HepG2 (cell line): ENCODE results near the gene SYT1. TPM values are rescaled to one million over a fixed set of nuclear protein-coding genes. Genes with fewer than 3 reads are reported as not detected.

ENCODE experiments used
- ATAC-seq: fragments of 200-7000 bp; cut with Tn5 transposase; 3 replicates; pipeline ENCODE4 v1.9.1; 2020; ENCODE audit warnings: mild to moderate bottlenecking, moderate library complexity
- BruUV-seq: library from RNA; stranded (reverse); fragments of 400-500 nt; replicated peaks from 2 replicates; lab custom pipeline; 2021; lab: Mats Ljungman, UMichigan
- CTCF ChIA-PET: fragments of 300-600 bp; formaldehyde crosslinking; extraction: SDS; loops from one replicate; lab custom pipeline; 2021; ENCODE audit warnings: low total read pairs, inconsistent platforms, low intra/inter-chr PET ratio; lab: Yijun Ruan, JAX
- POLR2A ChIA-PET: fragments of 350-600 bp; sonication (Branson Sonifier 250); formaldehyde crosslinking; loops from one replicate; lab custom pipeline; 2020; ENCODE audit warnings: antibody characterized with exemption, inconsistent platforms; lab: Yijun Ruan, JAX
- DNase-seq: peaks from one replicate; pipeline ENCODE4 v3.0.0-alpha.2; 2015; ENCODE audit warnings: low spot score
- FAIRE-seq: peaks from 3 replicates; lab custom pipeline; 2011; peaks lifted over from hg19 to GRCh38; lab: Jason Lieb, UNC
- H2AFZ ChIP-seq: one replicate; pipeline ENCODE4 v1.6.1; 2011; ENCODE audit warnings: low read length, inconsistent platforms
- H3K27ac ChIP-seq: fragments of 300-600 bp; 3 replicates; pipeline ENCODE4 v1.8.0; 2011; ENCODE audit warnings: mixed run types, mild to moderate bottlenecking, mixed read lengths, low read length, inconsistent platforms; ENCODE audit not compliant: insufficient read depth; ENCODE audit errors: extremely low read length
- H3K27me3 ChIP-seq, 2 experiments: fragments of 200-600 bp in 1 of 2; 2 replicates in 1 of 2; 3 replicates in 1 of 2; pipeline versions ENCODE4 v1.6.0 to v1.8.0; 2011; ENCODE audit warnings: low read length in 2 of 2, mild to moderate bottlenecking in 2 of 2, moderate library complexity in 2 of 2, inconsistent platforms in 1 of 2; ENCODE audit not compliant: insufficient read depth in 2 of 2, control insufficient read depth in 1 of 2
- H3K36me3 ChIP-seq, 2 experiments: fragments of 200-600 bp in 1 of 2; replicated peaks in 1 of 2; 2 replicates in 1 of 2; 3 replicates in 1 of 2; pipeline versions ENCODE4 v1.5.1 to v1.8.0; 2011; ENCODE audit warnings: low read length in 2 of 2, inconsistent platforms in 1 of 2; ENCODE audit not compliant: insufficient read depth in 2 of 2, control insufficient read depth in 1 of 2
- H3K4me1 ChIP-seq: 2 replicates; pipeline ENCODE4 v1.5.1; 2012; ENCODE audit warnings: low read length, inconsistent platforms; ENCODE audit not compliant: insufficient read depth
- H3K4me2 ChIP-seq: 2 replicates; pipeline ENCODE4 v1.6.0; 2011; ENCODE audit warnings: low read depth, low read length, inconsistent platforms
- H3K4me3 ChIP-seq, 3 experiments: fragments of 200-600 bp in 1 of 3; sonication (generic), shearing (Covaris generic) in 1 of 3; replicated peaks in 1 of 3; 2 replicates each; pipeline ENCODE4 v1.5.1; 2011 to 2016; ENCODE audit warnings: low read length in 3 of 3, inconsistent platforms in 2 of 3, low read depth in 2 of 3, mild to moderate bottlenecking in 2 of 3, control low read depth in 1 of 3, mixed read lengths in 1 of 3; ENCODE audit not compliant: insufficient read depth in 1 of 3
- H3K79me2 ChIP-seq: one replicate; pipeline ENCODE4 v1.6.1; 2011; ENCODE audit warnings: low read length, inconsistent platforms; ENCODE audit not compliant: insufficient read depth
- H3K9ac ChIP-seq: 2 replicates; pipeline ENCODE4 v1.6.0; 2011; ENCODE audit warnings: mild to moderate bottlenecking, low read depth, low read length, inconsistent platforms; ENCODE audit not compliant: insufficient read depth
- H3K9me3 ChIP-seq: 2 replicates; pipeline ENCODE4 v1.5.1; 2012; ENCODE audit warnings: mild to moderate bottlenecking, low read length
- H4K20me1 ChIP-seq: 2 replicates; pipeline ENCODE4 v1.6.0; 2011; ENCODE audit warnings: inconsistent platforms, mild to moderate bottlenecking, low read length, moderate library complexity; ENCODE audit not compliant: insufficient read depth
- CBFB ChIP-seq: sonication (generic); formaldehyde crosslinking; IDR thresholded peaks from 2 replicates; pipeline ENCODE4 v1.4.0; 2020; ENCODE audit warnings: missing genetic modification reagents
- CCAR2 ChIP-seq: fragments of 200-400 bp; formaldehyde crosslinking; optimal IDR thresholded peaks from 2 replicates; pipeline ENCODE3; 2018; ENCODE audit warnings: low read depth, mild to moderate bottlenecking, low read length, moderate library complexity
- EHMT2 ChIP-seq: fragments of 200-600 bp; sonication (generic); IDR thresholded peaks from 2 replicates; pipeline ENCODE4 v1.7.0; 2017; ENCODE audit warnings: antibody characterized with exemption, low read depth, low read length, borderline replicate concordance
- ELF1 ChIP-seq: sonication (generic); formaldehyde crosslinking; IDR thresholded peaks from 2 replicates; pipeline ENCODE4 v1.4.0; 2020; ENCODE audit warnings: missing genetic modification reagents
- EZH2 ChIP-seq: conservative IDR thresholded peaks from 2 replicates; pipeline ENCODE4 v1.6.1; 2012; ENCODE audit warnings: mild to moderate bottlenecking, low read depth, low read length, moderate library complexity
- ISL2 ChIP-seq: sonication (generic); formaldehyde crosslinking; IDR thresholded peaks from 2 replicates; pipeline ENCODE4 v1.5.0; 2020; ENCODE audit warnings: missing genetic modification reagents
- RCOR2 ChIP-seq: IDR thresholded peaks from 2 replicates; pipeline ENCODE4 v1.6.1; 2016; ENCODE audit warnings: missing biosample characterization, missing genetic modification reagents
- SOX6 ChIP-seq, 2 experiments: fragments of 450-650 bp in 1 of 2; sonication (generic) in 1 of 2; formaldehyde crosslinking in 1 of 2; IDR thresholded peaks; 2 replicates each; pipeline versions ENCODE4 v1.4.0 to v1.6.1; 2017 to 2020; ENCODE audit warnings: antibody characterized with exemption in 1 of 2, mild to moderate bottlenecking in 1 of 2, missing genetic modification reagents in 1 of 2
- TCF12 ChIP-seq, 2 experiments: fragments of 450-650 bp in 1 of 2; sonication (generic) in 1 of 2; formaldehyde crosslinking in 1 of 2; IDR thresholded peaks; 2 replicates each; pipeline versions ENCODE4 v1.6.1 to v1.8.0; 2017 to 2022; ENCODE audit warnings: antibody characterized with exemption in 1 of 2, mild to moderate bottlenecking in 1 of 2, missing genetic modification reagents in 1 of 2, moderate library complexity in 1 of 2
- ZFP90 ChIP-seq: sonication (generic); formaldehyde crosslinking; IDR thresholded peaks from 2 replicates; pipeline ENCODE4 v1.8.0; 2022; ENCODE audit warnings: missing genetic modification reagents, mild to moderate bottlenecking, inconsistent platforms, borderline replicate concordance
- ZNF180 ChIP-seq: sonication (generic); formaldehyde crosslinking; IDR thresholded peaks from 2 replicates; pipeline ENCODE4 v1.4.0; 2020; ENCODE audit warnings: low read depth, missing genetic modification reagents, borderline replicate concordance
- ZNF235 ChIP-seq: sonication (generic); formaldehyde crosslinking; IDR thresholded peaks from 2 replicates; pipeline ENCODE4 v1.8.1; 2023; ENCODE audit warnings: mild to moderate bottlenecking, missing genetic modification reagents, borderline replicate concordance
- ZNF251 ChIP-seq: sonication (generic); formaldehyde crosslinking; IDR thresholded peaks from 2 replicates; pipeline ENCODE4 v1.9.0; 2021; ENCODE audit warnings: mild to moderate bottlenecking, missing genetic modification reagents
- ZNF557 ChIP-seq: sonication (generic); formaldehyde crosslinking; IDR thresholded peaks from 2 replicates; pipeline ENCODE4 v1.4.0; 2020; ENCODE audit warnings: missing genetic modification reagents
- ZNF709 ChIP-seq: sonication (generic); formaldehyde crosslinking; IDR thresholded peaks from 2 replicates; pipeline ENCODE4 v1.5.0; 2020; ENCODE audit warnings: mild to moderate bottlenecking, missing genetic modification reagents
- ZNF747 ChIP-seq: sonication (generic); formaldehyde crosslinking; IDR thresholded peaks from 2 replicates; pipeline ENCODE4 v1.8.1; 2023; ENCODE audit warnings: missing genetic modification reagents, mild to moderate bottlenecking, borderline replicate concordance
- WGBS: methylation state at CpG from one replicate; pipeline ENCODE4 v1.1.6; 2017; ENCODE audit warnings: low lambda C conversion rate; 5-methylcytosine and 5-hydroxymethylcytosine counted together
- in situ Hi-C: cut with HindIII; loops from 2 replicates; pipeline ENCODE4 v1.10.0; 2017; ENCODE audit warnings: low pct_unique_long_range_greater_than_20kb; ENCODE audit not compliant: extremely low pct_ligation_motif_present
- intact Hi-C: fragments of 100-400 bp; cut with micrococcal nuclease; formaldehyde crosslinking; loops from one replicate; pipeline ENCODE4 v1.10.0; 2022; ENCODE audit not compliant: unreplicated experiment
- polyA plus RNA-seq, 8 experiments: library from polyadenylated mRNA; depleted of rRNA in 3 of 8; stranded (reverse) in 7 of 8; unstranded in 1 of 8; fragments of >200 nt; fragmentation: Illumina TruSeq in 4 of 8; extraction: Trizol in 4 of 8; gene quantifications; 2 replicates each; pipeline versions ENCODE4 v1.2.1 to v1.2.3, GENCODE V29; 2011 to 2016; ENCODE audit warnings: low read depth in 4 of 8, missing spikeins in 1 of 8, mixed read lengths in 1 of 8; ENCODE audit not compliant: insufficient read depth in 1 of 8
- total RNA-seq, 5 experiments: library from RNA; depleted of rRNA; stranded (reverse); fragments of >200 nt; fragmentation: Illumina TruSeq; extraction: Trizol; gene quantifications; 2 replicates each; pipeline ENCODE4 v1.2.3, GENCODE V29; 2016; ENCODE audit warnings: low read depth in 1 of 5
- TF ChIP-seq, protein P1 (sequence below): sonication (generic); formaldehyde crosslinking; IDR thresholded peaks from 2 replicates; pipeline ENCODE4 v1.5.0; 2020; ENCODE audit warnings: mild to moderate bottlenecking, missing genetic modification reagents
- TF ChIP-seq, protein P2 (sequence below): sonication (generic); formaldehyde crosslinking; IDR thresholded peaks from 2 replicates; pipeline ENCODE4 v1.9.0; 2021; ENCODE audit warnings: missing genetic modification reagents, borderline replicate concordance

Gene SYT1
- total and polyA plus RNA-seq, 2 of the 13 experiments (the other 11 are each of a cell fraction or from before 2014, with no cell fraction given) = not detected

DNA sequence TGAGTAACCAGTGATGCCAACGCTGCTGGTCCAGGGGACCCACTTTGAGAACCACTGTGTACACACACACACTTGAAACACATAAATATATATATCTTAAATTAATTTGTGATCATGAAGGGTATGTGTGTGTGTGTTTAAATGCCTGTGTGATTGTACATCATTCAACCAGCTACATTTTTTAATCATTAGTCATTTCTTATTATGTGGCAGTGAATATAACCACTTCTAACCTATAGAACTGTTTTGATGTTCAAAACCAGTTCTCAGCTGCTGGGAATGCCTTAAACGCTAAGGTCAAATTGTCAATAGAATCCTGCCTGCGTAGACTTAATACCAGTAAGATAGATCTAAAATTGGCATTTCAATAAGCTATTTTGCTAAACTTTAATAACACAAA lies 330.0 kb downstream of the SYT1 start (continued):
- TF ChIP-seq TCF12 (IDR thresholded peaks at IDR 0.05) (no peak), TCF12 (CRISPR knock-in tag; IDR thresholded peaks at IDR 0.05) (no peak)
- TF ChIP-seq, all 625 proteins: peak for 0

DNA sequence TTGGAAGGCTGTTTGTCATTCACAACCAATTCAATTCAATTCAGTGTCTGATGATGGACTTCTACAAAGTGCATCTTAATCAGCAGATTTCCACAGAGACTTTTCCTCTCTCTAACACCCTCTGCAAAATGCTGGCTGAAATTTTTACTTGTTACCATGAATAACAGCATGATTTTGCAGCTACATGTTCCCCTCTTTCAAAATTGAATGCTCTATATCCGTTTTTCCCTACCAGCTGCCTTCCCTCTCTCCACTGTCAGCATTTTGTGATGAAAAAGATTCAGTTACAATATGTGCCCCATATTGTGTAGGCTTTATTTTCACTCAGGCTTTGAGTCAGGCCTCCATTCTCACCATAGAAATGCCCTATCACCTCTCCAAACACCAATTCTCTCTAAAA lies 334.6 kb downstream of the SYT1 start:
- H3K9ac ChIP-seq = no peak overlapping the region
- H2AFZ ChIP-seq = no peak overlapping the region
- 0% methylated on average over 1 of the region's 1 CpG for WGBS
- in situ Hi-C loops (no loop called here), intact Hi-C loops (no loop called here)
- BruUV-seq = no TSS peak
- no peaks in the 10 kb centered on the region; a peak in 1 of 5 replicates for H3K27me3 ChIP-seq
- FAIRE-seq (no peak), ATAC-seq (no peak), DNase-seq (no peak)
- no peaks in the 10 kb centered on the region for H3K36me3 ChIP-seq
- CTCF ChIA-PET = no interaction called here
- no peak overlapping the region for H3K4me3 ChIP-seq
- no peaks in the 10 kb centered on the region for H3K9me3 ChIP-seq
- no peaks in the 10 kb centered on the region for H3K4me1 ChIP-seq
- H3K4me2 ChIP-seq = no peak overlapping the region
- POLR2A ChIA-PET = no interaction called here
- H4K20me1 ChIP-seq = no peaks in the 10 kb centered on the region
- no peak overlapping the region for H3K27ac ChIP-seq
- no peaks in the 10 kb centered on the region for H3K79me2 ChIP-seq
- no peak for TF ChIP-seq ZNF747 (CRISPR knock-in tag)
- no peak for TF ChIP-seq ZNF251 (CRISPR knock-in tag)
- TF ChIP-seq RCOR2 (CRISPR knock-in tag) = no peak
- no peak for TF ChIP-seq ZNF557 (CRISPR knock-in tag)
- no peak for TF ChIP-seq ISL2 (CRISPR knock-in tag)
- TF ChIP-seq CBFB (CRISPR knock-in tag) = no peak
- TF ChIP-seq, protein P1, sequence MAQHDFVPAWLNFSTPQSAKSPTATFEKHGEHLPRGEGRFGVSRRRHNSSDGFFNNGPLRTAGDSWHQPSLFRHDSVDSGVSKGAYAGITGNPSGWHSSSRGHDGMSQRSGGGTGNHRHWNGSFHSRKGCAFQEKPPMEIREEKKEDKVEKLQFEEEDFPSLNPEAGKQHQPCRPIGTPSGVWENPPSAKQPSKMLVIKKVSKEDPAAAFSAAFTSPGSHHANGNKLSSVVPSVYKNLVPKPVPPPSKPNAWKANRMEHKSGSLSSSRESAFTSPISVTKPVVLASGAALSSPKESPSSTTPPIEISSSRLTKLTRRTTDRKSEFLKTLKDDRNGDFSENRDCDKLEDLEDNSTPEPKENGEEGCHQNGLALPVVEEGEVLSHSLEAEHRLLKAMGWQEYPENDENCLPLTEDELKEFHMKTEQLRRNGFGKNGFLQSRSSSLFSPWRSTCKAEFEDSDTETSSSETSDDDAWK (CRISPR knock-in tag) = no peak
- TF ChIP-seq ZNF235 (CRISPR knock-in tag) = no peak
- no peak for TF ChIP-seq ZNF180 (CRISPR knock-in tag)
- TF ChIP-seq, protein P2, sequence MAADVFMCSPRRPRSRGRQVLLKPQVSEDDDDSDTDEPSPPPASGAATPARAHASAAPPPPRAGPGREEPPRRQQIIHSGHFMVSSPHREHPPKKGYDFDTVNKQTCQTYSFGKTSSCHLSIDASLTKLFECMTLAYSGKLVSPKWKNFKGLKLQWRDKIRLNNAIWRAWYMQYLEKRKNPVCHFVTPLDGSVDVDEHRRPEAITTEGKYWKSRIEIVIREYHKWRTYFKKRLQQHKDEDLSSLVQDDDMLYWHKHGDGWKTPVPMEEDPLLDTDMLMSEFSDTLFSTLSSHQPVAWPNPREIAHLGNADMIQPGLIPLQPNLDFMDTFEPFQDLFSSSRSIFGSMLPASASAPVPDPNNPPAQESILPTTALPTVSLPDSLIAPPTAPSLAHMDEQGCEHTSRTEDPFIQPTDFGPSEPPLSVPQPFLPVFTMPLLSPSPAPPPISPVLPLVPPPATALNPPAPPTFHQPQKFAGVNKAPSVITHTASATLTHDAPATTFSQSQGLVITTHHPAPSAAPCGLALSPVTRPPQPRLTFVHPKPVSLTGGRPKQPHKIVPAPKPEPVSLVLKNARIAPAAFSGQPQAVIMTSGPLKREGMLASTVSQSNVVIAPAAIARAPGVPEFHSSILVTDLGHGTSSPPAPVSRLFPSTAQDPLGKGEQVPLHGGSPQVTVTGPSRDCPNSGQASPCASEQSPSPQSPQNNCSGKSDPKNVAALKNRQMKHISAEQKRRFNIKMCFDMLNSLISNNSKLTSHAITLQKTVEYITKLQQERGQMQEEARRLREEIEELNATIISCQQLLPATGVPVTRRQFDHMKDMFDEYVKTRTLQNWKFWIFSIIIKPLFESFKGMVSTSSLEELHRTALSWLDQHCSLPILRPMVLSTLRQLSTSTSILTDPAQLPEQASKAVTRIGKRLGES (CRISPR knock-in tag) = no peak
- TF ChIP-seq ZNF709 (CRISPR knock-in tag) = no peak
- TF ChIP-seq ZFP90 = no peak
- no peak for TF ChIP-seq SOX6 (IDR thresholded peaks at IDR 0.05)
- TF ChIP-seq SOX6 (CRISPR knock-in tag; IDR thresholded peaks at IDR 0.05) = no peak
- TF ChIP-seq EZH2 = no peak
- TF ChIP-seq EHMT2 = no peak
- no peak for TF ChIP-seq CCAR2
- no peak for TF ChIP-seq ELF1 (CRISPR knock-in tag)
